GM10248 (cell line): Measurements from ENCODE around the gene PRKG1.

Source experiments
- CTCF ChIA-PET: fragments of 300-600 bp; sonication (Branson Sonifier 250); formaldehyde crosslinking; extraction: SDS; loops from one replicate; lab custom pipeline; 2021; ENCODE audit warnings: antibody characterized with exemption; lab: Yijun Ruan, JAX
- POLR2A ChIA-PET: fragments of 350-650 bp; sonication (Branson Sonifier 250); formaldehyde crosslinking; extraction: SDS; loops from one replicate; lab custom pipeline; 2020; ENCODE audit warnings: antibody characterized with exemption; lab: Yijun Ruan, JAX
- DNase-seq: peaks from one replicate; pipeline ENCODE4 v3.0.0; 2012; ENCODE audit errors: extremely low spot score
- CTCF ChIP-seq: IDR thresholded peaks from 2 replicates; pipeline ENCODE4 v1.5.1; 2012; ENCODE audit warnings: mild to moderate bottlenecking, low read depth; ENCODE audit errors: extremely low read depth, missing control alignments, control extremely low read depth

Gene PRKG1

DNA sequence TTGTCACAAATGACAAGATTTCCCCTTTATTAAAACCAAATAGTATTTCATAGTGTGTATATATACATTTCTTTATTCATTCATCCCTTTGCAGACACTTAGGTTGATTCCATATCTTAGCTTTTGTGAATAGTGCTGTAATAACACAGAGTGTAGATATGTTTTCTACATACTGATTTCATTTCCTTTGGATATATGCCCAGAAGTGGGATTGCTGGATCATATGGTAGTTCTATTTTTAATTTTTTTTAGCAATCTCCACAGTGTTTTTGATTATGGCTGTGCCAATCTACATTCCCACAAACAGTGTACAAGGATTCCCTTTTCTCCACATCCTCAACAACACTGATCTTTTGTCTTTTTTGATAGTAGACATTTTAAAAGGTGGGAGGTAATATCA is 578.7 kb downstream of the PRKG1 start:
- CTCF ChIA-PET, result interaction anchor here (1.8 kb wide), 1 partner anchor 10 kb away, joined by 4 read pairs; no protein-coding TSS in a partner anchor
- TF ChIP-seq CTCF, result no peak
- DNase-seq, result no peak
- POLR2A ChIA-PET, result no interaction called here

GRCh38 chr10:51654918-51655317 is 580.6 kb downstream of the PRKG1 start:
- no peak for DNase-seq
- POLR2A ChIA-PET, result no interaction called here
- no peak for TF ChIP-seq CTCF
- CTCF ChIA-PET, result interaction anchor here (1.8 kb wide), 1 partner anchor 12 kb away, joined by 4 read pairs; no protein-coding TSS in a partner anchor

GRCh38 chr10:51656503-51656902 is 582.2 kb downstream of the PRKG1 start:
- ChIA-PET CTCF (no interaction called here), POLR2A (no interaction called here)
- no peak for DNase-seq
- TF ChIP-seq CTCF, result no peak

DNA sequence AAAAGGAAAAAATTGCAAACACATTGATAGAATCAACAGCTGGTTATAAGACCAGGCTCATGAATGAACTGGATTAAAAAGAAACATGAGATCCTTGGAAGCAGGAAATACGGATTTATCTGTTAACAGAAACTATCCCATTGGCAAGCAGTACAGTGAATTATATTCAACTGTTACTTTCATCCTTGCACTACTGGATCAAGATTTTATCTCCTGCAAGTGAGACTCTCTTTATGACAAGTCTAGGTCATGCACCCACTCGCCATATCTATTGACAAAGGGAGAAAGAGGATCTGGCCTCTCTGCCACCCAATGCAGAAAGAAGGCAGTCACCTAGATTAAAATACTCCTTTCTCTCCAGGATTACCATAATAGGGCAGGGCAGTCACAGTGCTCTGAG is 583.7 kb downstream of the PRKG1 start:
- ChIA-PET CTCF (no interaction called here), POLR2A (no interaction called here)
- DNase-seq, result no peak
- TF ChIP-seq CTCF, result no peak

- no peak for DNase-seq
- POLR2A ChIA-PET, result no interaction called here
- CTCF ChIA-PET, result interaction anchor here (1.2 kb wide), 1 partner anchor 12 kb away, joined by 3 read pairs; no protein-coding TSS in a partner anchor
- TF ChIP-seq CTCF, result no peak
Observed at GRCh38 chr10:51659344-51659743, 585.1 kb downstream of the PRKG1 start.

GRCh38 chr10:51663086-51663485 is 588.8 kb downstream of the PRKG1 start:
- ChIA-PET CTCF (interaction anchor here (1.4 kb wide), 1 partner anchor 20 kb away, joined by 3 read pairs; no protein-coding TSS in a partner anchor), POLR2A (no interaction called here)
- TF ChIP-seq CTCF, result no peak
- DNase-seq, result no peak
